WTC11 (cell line): ENCODE measurements around the gene SNRNP70.
"Not testable (repeated sequence)": the region's sequence is repeated elsewhere in the genome, so short reads cannot be mapped to it uniquely, and the experiment has no call there.

Experiments
- CTCF ChIP-seq: fragments of 200-600 bp; IDR thresholded peaks from 2 replicates; pipeline ENCODE4 v1.8.0; 2022; ENCODE audit warnings: antibody characterized with exemption
- FOXP4 ChIP-seq: sonication (generic); formaldehyde crosslinking; IDR thresholded peaks from 2 replicates; pipeline ENCODE4 v1.8.0; 2022; ENCODE audit warnings: mild to moderate bottlenecking, missing genetic modification reagents
- TEAD1 ChIP-seq: sonication (generic); formaldehyde crosslinking; IDR thresholded peaks from 2 replicates; pipeline ENCODE4 v1.8.0; 2022; ENCODE audit warnings: mild to moderate bottlenecking, missing genetic modification reagents

GRCh38 chr19:49038111-49038510 is 47.1 kb upstream of the SNRNP70 start:
- not testable (repeated sequence) for TF ChIP-seq FOXP4 (CRISPR knock-in tag); CTCF; TEAD1 (CRISPR knock-in tag)
